ENCODE results near the gene COL2A1.

COL2A1 gene

DNA sequence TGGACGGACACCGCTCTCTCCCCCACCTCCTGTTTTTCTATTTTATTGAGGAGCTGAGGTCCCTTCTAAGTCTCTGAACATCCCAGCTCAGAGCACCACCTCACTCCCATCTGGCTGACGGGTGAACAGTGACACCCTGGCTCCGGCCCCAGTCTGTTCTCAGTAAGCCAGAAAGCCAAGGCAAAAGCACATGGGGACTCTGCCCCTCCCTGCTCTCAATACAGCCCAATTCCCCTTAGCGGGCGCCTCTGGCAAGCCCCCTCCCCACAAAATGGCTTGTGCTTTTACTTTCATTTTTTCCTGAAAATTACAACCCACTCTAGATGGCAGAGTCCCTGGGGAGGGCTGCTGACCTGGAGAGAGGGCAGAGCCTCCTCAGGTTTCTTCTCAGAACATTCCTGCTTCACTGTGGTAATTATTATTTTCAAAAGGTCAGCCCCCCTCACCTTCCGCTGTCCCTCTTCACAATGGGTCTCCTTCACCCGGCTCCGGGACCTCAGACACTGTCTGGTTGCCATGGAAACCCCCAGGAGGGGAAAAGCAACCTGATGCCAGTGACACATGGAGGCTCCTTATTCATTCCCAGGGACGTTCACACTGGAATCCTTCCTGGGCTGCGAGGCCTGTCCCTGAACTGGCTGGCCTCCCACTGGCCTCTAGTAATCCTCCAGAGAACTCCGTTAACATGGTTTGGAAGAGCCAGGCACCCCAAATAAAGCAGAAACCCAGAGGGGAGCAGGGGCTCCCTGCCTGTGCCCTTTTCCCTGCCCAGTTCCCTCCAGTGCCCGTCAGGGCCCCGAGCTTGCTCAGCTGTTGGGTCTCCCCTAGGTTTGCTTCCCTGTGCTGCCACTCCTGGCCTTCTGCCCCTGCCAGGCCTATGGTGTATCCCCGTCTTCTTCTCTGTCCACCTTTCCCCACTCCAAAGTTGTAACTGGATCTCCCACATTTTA, 15.9 kb downstream of the COL2A1 start:
- no peak for DNase-seq

DNA sequence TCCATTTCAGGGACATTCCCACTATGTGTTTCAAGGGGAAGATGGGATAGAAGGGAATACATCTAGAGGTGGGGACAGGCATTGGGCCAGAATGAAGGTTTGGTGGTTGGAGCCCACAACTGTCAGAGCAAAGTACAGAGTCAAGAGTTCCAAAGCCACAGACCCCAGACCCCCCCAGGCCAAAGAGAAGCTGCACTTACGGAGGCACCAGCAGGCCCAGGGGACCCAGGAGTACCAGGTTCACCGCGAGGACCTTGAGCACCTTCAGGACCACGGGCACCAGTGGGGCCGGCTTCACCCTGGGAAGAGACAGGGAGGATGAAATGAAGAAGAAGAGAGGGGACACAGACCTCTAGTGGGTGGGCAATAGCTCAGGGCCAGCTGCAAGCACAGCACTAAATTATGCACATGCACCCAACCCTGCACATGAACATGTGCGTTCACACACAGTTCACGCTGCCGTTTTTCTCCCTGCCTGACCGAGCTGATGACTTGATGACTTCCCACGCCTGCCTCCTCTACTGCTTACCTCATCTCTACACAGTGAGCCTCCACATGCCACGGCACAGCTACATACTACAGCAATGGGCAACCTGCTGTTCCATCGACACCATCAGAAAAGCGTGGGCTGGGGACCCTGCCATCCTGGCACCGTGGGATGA, 16.7 kb downstream of the COL2A1 start:
- no peak for DNase-seq

DNA sequence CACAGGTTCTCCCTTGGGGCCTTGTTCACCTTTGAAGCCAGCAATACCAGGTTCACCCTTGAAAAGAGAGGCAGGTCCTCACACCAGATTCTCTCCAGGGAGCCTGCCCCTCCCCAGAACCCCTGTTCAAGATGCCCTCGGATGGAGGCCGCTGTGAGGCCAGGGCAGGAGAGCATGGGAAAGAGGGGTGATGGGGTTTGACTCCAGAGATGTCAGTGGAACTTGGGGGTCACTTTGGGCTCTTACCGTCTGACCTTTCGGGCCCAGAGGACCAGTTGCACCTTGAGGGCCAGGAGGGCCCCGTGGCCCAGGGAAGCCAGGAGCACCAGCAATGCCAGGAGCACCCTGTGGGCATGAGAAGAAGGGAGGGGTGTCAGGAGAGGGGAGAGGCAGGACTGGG, 17.4 kb downstream of the COL2A1 start:
- DNase-seq, result no peak

DNA sequence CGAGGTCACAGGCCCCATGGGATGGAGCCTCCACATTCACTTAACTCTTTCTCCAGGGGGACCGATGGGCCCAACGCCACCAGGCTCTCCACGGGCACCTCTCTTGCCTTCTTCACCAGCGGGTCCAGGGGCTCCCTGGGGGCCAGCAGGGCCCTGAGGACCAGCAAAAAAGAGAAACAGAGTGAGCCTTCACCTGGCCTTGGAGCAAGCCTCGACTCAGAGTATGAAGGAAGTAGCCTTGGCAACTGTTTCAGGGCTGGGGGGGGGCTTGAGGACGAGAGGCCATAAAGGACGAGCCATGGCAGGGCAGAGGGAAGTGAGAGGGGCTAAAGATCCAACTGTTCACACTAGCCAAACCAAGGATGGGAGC, 18.0 kb downstream of the COL2A1 start:
- no peak for DNase-seq

DNA sequence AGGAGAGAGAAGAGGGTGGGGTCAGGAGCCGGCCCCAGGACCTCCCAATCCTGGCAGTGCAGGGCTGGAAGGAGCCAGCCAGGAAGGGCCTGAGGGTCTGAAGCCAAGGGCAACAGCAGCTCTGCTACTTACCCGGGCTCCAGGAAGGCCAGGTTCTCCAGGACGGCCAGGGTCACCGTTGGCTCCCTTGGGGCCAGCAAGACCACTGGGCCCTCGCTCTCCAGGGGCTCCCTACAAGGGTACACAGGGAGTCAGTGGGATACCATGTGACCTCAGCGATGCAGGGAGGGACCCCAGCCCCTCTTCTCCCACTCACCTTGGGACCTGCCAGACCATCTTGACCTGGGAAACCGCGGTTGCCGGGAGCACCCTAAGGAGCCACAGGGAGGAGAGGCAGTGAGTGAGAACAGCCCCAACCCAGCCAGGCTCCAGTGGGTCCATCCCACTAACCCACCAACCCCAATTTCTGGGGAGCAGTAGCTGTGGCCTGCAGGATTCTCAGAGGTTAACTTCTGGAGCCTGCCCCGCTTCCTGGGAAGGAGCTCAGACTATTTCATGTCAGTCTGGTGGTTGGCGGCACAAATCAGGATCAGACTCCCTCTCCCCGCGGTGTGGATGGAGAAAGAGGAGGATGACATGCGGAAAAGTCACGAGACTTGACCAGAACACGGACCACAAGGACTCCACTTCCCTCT, 18.5 kb downstream of the COL2A1 start:
- DNase-seq, result no peak

DNA sequence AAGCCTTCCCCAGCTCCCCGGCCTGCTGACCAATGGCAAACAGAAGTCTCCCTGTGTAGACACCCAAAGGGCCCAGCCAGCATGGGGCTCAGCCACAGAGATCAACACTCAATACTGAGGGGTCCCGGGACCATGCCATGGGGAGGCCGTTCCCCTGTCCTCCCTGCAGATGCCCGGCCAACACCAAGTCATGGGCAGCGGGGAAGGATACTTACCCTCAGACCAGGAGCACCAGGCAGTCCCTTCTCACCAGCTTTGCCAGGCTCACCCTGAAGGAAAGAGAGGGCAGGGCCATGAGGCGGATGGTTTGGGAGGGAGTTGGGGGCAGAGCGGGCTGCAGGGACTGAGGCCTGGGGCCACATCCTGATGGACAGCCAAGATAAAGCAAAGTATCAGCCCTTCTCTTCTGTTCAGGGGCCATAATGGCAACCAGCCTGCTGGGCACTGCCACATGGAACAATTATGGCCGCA, 19.9 kb downstream of the COL2A1 start:
- no peak for DNase-seq

DNA sequence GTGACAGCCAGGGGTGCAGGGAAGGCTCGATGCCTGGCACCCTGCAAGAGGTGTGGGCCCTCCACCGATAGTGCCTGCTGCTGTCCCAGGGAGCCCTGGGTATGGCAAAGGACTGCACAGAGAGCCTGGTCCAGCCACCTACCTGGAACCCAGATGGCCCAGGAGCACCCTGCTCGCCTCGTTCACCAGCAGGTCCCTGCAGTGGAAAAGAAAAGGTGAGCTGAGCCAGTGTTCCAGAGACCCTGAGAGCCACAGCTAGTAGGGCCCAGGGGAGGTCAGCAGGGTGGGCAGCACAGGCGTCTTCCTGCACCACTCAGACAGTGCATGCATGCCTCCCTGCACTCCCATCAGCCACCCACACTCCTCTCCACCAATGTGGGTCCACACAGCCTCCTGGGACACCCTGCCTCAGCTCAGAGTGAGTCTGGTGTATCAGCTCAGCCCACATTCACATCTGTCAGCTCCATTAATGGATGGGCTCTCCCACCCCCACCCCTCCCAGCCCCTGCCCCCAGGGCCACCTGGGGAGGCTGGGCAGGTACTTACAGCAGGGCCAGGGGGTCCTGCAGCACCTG, 20.6 kb downstream of the COL2A1 start:
- no peak for DNase-seq

DNA sequence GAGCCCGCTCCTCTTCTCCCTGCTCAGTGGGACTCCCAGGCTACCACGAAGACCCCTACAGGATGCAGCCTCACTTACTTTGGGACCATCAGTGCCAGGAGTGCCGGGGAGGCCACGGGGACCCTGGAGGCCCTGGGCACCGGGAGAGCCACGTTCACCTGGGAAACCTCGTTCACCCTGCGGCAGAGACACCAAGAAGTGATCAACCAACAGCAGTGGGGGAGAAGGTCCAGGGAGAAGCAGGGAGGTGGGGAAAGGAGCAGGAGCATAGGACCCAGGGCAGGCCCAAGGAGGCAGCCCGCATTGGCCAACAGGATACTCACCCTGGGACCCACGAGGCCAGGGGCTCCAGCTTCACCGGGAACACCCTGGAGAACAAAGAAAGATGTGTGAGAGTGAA, 21.5 kb downstream of the COL2A1 start:
- DNase-seq, result no peak

DNA sequence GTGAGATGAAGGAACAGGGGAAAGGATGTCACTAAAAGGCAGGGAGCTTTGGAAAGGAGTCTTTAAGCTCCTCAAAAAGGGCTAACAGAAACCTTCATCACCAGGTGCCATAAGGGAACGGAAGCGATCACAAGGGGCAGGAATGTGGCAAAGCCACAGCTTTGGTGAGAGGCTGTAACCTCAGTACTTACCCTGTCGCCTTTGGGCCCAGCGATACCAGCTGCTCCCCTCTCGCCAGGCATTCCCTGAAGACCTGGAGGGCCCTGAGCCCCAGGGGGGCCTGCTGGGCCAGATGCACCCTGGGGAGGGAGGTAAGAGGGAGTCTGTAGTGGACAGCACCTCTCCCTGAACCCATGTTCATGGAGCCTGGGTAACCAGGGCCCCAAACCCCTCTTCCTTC, 22.0 kb downstream of the COL2A1 start:
- DNase-seq, result no peak

DNA sequence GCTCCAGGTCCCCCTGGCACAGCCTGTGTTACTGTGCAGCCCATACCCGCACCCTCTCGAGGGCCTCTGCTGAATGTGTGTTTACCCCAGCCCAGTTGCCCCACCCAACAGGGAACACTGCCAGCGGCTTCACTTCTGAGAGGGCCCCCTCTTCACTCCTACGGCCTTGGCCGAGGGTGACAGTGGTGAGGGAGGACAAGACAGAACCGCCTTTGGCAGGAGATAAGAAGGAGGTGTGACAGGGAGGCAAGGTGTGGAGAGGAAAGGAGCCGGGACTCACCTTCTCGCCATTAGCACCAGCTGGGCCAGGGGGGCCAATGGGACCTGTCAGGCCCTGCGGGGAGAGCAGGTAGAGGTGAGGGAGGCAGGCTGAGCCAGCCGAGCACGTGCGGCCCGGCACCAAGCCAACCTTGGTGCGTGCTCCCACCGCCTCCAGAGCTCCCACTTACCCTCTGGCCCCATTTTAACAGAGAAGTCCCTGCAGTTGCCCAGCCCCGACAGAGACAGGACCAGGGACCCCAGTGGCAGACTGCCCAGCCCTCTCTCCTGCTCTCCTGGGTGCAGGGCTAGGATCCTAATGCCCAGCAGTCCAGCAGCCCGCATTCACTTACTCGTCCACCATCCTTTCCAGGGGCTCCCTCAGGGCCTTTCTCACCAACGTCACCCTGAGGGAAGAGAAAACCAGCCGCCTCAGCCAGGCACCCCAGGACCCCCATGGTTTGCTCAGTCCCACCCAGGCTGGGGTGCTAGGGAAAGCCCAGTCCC, 22.6 kb downstream of the COL2A1 start:
- no peak for DNase-seq

DNA sequence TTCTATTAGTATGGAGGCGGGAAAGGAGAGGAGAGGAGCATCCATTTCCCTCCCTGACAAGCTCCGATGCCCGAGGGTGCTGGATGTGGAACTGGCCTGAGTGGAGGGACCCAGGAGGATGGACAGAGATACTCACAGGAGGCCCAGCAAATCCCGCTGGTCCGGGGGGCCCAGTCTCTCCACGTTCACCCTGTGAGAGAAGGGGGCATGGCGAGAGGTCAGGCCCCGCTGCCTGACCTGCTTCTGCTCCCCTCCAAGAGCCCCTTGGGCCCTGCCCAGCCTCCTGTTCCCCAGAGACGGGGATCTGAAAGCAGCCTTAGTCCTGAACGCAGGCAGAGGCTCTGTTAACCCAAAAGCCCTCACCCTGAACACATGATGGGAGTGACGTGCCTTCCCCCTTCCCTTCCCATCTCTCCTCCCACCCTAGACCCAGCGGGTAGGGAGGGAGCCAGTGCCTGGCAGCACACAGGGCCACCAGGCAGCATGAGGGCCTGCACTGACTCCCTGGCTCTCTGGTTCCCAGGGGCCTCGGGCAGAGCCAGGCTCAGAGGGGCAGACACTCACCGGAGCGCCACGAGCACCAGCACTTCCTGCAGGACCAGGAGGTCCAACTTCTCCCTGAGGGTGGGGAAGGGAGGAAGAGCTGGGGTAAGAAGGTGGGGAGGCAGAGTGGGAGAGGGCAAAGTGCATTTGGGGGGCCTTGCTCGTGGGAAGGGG, 23.3 kb downstream of the COL2A1 start:
- DNase-seq, result no peak

DNA sequence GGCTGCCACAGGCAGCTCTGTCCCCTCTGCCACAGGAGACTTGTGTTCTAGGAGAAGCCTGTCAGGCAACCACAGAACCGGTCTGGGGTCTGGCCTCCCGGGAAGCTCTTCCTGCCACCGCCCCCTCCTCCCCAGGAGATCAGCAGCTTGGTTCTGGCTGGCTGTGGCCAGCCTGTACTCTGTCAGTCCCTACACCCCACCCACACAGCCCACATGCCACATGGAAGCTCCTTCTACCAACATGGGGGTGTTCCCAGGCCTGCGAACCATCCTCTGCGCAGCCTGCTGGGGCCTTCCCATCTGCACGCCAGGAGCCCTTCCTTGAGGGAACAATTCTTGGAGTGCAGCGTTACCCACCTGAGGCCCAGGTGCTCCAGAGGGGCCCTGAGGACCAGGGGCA, 24.1 kb downstream of the COL2A1 start:
- no peak for DNase-seq

DNA sequence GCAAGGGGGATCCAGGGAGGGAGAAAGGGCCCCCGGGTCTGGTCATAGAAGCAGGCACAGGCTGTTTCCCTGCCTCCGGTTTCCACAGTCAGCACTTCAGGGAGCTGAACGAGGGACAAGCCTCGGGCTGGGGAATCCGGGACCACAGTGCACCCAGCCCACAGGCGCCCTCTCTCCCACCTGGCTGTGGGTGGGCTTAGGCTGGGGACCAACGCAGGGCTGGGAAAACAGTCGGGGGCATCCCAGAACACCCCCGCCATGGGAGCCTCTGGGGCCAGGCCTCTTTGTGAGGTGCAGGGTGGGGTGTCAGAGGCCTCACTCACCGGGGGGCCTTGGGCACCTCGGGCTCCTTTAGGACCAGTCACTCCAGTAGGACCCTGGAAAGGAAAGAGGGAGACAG, 24.6 kb downstream of the COL2A1 start:
- no peak for DNase-seq

DNA sequence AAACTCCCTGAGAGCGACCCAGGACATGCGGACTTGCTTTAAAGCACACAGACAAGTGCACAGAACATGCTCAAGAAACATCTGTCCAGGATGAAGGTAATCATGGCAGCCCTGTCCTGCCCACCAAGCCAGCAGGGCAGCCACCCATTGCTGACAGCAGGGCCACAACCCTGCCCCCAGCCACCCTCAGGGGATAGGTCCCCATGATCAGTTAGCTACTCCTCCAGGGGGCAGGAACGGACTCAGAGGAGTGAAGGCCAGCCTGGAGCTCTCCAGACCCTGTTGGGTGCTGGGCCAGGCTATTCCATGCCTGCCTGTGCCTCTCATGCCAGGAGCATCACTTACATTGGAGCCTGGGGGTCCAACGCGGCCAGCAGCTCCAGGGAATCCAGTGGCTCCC, 25.1 kb downstream of the COL2A1 start:
- no peak for DNase-seq

DNA sequence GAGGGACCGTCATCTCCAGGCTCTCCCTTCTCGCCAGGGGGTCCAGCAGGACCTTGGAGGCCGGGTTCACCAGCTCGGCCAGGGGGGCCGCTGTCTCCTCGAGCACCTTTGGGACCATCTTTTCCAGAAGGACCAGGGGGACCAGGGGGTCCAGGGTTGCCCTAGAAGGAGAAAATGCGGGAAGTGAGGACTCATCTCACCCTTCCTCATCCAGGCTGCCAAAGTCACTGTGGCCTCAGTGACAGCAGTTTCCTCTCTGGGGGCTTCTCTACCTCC, 25.7 kb downstream of the COL2A1 start:
- no peak for DNase-seq

DNA sequence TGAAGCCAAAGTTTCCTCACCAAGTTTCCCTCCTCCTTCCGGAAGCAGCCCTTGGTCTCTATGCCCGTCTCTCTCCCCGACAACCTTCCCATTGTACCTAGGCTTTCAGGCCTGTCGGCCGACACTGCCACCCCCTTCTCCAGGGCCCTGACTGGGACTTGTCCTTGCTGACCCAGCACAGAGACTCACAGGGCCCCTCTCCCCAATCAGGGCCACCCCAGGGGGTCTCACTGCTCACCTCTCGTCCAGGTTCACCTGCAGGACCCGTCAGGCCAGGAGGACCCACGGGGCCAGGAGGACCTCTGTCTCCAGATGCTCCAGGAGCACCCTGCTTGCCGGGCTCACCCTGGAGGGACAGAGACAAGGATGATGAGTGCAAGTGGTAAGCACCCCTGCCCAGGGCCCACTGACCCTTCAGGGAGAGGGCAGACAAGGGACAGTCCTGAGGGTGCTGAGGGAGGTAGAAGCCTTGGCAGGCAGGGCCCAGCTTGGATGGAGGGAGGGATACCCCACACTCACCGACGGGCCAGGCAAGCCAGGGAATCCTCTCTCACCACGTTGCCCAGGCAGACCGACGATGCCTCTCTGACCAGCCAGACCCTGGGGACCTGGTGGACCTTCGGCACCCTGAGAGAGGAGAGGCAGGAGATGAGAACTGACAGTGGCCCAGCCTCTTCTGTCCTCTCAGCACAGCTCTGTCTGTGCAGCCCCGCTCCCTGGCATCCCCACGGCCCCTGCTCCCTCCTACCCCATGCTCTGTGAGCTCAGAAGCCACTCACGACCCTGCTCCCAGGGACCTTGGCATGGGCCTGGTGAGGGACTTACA, 26.3 kb downstream of the COL2A1 start:
- no peak for DNase-seq

DNA sequence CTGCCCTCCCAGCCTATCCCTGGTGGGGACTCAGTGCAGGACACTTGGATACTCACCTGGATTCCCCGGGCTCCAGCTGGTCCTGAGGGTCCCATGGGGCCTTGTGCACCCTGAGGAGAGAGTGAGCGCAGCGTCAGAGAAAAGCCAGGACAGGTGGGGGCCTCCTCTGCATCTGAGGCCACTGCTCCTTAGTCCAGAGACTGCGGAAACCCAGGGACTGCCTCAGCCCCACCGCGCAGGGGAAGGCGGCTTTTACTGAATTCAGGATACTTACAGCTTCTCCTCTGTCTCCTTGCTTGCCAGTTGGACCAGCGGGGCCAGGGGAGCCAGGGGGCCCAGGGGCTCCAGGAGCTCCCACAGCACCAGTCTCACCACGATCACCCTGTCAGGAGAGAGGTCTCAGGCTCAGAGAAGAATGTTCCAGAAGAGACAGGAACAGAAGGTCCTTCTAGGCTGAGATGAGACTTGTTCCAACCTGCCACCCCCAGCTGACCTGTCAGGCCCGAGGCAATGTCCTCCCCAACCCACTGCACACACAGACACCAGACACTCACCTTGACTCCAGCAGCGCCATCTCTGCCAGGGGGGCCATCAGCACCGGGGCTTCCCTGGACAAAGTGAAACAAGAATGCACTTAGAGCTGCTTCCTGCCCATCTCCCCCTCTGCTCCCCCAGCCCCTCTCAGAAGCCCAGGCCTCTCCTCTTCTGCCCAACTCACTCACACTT, 27.1 kb downstream of the COL2A1 start:
- no peak for DNase-seq

DNA sequence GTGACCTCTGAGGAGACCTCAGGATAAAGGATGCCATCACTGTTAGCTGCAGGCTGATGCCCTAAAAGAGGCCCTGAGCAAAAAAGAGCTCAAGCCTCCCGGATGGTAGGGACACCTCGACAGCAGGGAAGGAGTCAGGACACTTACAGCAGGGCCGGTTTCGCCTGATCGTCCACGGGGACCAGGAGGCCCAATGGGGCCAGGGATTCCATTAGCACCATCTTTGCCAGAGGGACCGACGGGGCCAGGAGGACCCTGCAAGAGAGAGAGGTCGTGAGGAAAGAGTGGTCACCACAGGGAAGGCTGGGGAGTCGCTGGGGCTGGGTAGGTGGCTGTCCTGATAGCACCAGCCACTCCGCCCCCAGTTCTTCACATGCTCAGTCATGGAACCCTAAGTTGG, 28.5 kb downstream of the COL2A1 start:
- no peak for DNase-seq

DNA sequence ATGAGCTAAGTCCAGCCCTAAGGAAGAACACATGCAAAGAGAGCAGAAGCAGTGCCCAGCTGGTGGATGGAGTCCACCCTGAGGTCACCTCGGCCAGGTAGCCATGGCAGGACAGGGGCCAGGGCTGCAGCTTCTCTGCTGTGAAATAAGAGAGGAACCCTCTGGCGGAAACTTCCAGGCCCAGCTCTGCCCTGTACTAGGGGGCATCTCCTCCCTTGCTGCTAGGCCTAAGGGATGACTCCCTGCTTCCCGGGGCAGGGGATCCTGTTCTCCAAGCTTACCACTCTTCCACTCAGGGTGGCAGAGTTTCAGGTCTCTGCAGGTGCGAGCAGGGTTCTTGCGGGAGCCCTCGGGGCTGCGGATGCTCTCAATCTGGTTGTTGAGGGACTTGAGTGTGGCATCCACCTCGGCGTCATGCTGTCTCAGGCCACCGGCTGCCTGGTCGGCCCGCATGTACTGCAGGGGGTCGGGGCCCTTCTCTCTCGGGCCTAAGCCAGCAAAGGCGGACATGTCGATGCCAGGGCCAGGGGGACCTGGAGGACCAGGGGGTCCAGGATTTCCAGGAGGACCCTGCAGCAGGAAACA, 29.1 kb downstream of the COL2A1 start:
- DNase-seq, result no peak

DNA sequence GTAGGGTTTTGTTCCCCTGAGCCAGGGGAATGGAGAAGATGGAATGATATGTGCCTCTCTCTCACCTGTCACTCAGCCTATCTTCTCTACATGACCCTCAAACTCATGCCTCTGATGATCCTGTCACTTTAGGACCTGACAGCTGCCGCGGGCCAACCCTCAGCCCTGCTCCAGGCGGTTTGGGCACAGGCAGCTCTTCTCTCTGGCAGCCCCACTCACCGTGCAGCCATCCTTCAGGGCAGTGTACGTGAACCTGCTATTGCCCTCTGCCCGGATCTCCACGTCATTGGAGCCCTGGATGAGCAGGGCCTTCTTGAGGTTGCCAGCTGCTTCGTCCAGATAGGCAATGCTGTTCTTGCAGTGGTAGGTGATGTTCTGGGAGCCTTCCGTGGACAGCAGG, 30.4 kb downstream of the COL2A1 start:
- DNase-seq, result no peak

Data from CD4-positive, alpha-beta T cell treated with Interferon gamma for 1 hour (primary cell).